Left ventricle myocardium superior (tissue), 1 donor: ENCODE results near the gene TIE1. TPM values are rescaled to one million over a fixed set of nuclear protein-coding genes. Genes with fewer than 3 reads are reported as not detected.
"Not testable (repeated sequence)": the region's sequence is repeated elsewhere in the genome, so short reads cannot be mapped to it uniquely, and the experiment has no call there.

ENCODE experiments used
- ATAC-seq: fragments of 200-7000 bp; cut with Tn5 transposase; one replicate; pipeline ENCODE4 v1.9.1; 2020; ENCODE audit warnings: mild to moderate bottlenecking, moderate library complexity
- DNase-seq: peaks from one replicate; pipeline ENCODE4 v3.0.0-alpha.2; 2020
- intact Hi-C: fragments of 100-400 bp; cut with micrococcal nuclease; formaldehyde crosslinking; loops from one replicate; pipeline ENCODE4 v1.11.0; 2022
- microRNA-seq: library from miRNA; unstranded; fragments of <30 nt; microRNA quantifications from one replicate; pipeline ENCODE4 v1.2.0, GENCODE V29; 2020; ENCODE audit warnings: borderline number of aligned reads
- total RNA-seq: library from RNA; stranded (reverse); fragmentation: NEBNext Ultra II Directional; extraction: Animal tissue kit (Norgen Biotek cat#: 25700); gene quantifications from one replicate; pipeline ENCODE4 v1.2.1, GENCODE V29; 2021
- donor health status: DM: no; HTN: yes; CAD: no; lungs with severe emphysema.

The TIE1 gene
- total RNA-seq, 1 donor from 2014 or later: 21.9 TPM

GRCh38 chr1:43367026-43367903, 66.5 kb downstream of the TIE1 start:
- intact Hi-C loops: no loop called here

GRCh38 chr1:43367904-43368645, 67.3 kb downstream of the TIE1 start, which contains the start of gene ELOVL1:
ELOVL1 (minus strand) TSS chr1:43368011; CDS start chr1:43365609, 2,402 bp downstream.
- ATAC-seq (peak; percentile 97), DNase-seq (peak; percentile 97)
- intact Hi-C loops: no loop called here

More at GRCh38 chr1:43367026-43367903, 66.5 kb downstream of the TIE1 start:
- ATAC-seq (peak; percentile 68), DNase-seq (peak; percentile 53)

GRCh38 chr1:43368646-43369020, 67.9 kb downstream of the TIE1 start:
- DNase-seq (no peak), ATAC-seq (no peak)
- intact Hi-C loops: no loop called here

- intact Hi-C loops: loop anchor here (5.0 kb wide), 1 partner anchor 132 kb away; no protein-coding TSS in a partner anchor
These were observed 69.0 kb downstream of the TIE1 start for GRCh38 chr1:43369779-43370178.

GRCh38 chr1:43370564-43370963, 69.8 kb downstream of the TIE1 start:
- no peak for DNase-seq
- ATAC-seq: no peak
- intact Hi-C loops: loop anchor here (5.0 kb wide), 1 partner anchor 133 kb away; no protein-coding TSS in a partner anchor

More at GRCh38 chr1:43369779-43370178, 69.0 kb downstream of the TIE1 start:
- not testable (repeated sequence) for ATAC-seq, DNase-seq

GRCh38 chr1:43372172-43372571, 71.4 kb downstream of the TIE1 start:
- intact Hi-C loops: loop anchor here (5.0 kb wide), 1 partner anchor 135 kb away; no protein-coding TSS in a partner anchor
- no peak for DNase-seq
- no peak for ATAC-seq

Small RNA genes within 50 kb of the gene (microRNA-seq; reads per million reads assigned to microRNA genes)
- not detected for gene MIR6734

Other genes starting within 250 kb of the TIE1 start
- 28.8 TPM for gene EBNA1BP2, start 128.7 kb upstream of the TIE1 start, total RNA-seq
- not detected for gene CFAP57, start 128.7 kb upstream of the TIE1 start, total RNA-seq
- not detected for gene TMEM125, start 31.0 kb upstream of the TIE1 start, total RNA-seq
- gene C1orf210, start 15.4 kb upstream of the TIE1 start, total RNA-seq: not detected
- gene MPL, start 36.8 kb downstream of the TIE1 start, total RNA-seq: 0.40 TPM
- 1.3 TPM for gene CDC20, start 58.0 kb downstream of the TIE1 start, total RNA-seq
- gene ELOVL1, start 67.0 kb downstream of the TIE1 start, total RNA-seq: 30.2 TPM
- 16.0 TPM for gene MED8, start 88.8 kb downstream of the TIE1 start, total RNA-seq
- gene SZT2, start 88.9 kb downstream of the TIE1 start, total RNA-seq: 27.0 TPM
- gene HYI, start 152.9 kb downstream of the TIE1 start, total RNA-seq: 23.4 TPM
- 7.0 TPM for gene PTPRF, start 229.9 kb downstream of the TIE1 start, total RNA-seq